Central memory CD8-positive, alpha-beta T cell (primary cell): ENCODE results near the gene TSHZ1.
A peak's percentile ranks its signal among the peaks of the same experiment; 100 is the strongest.

Source experiments
- ATAC-seq: fragments of 150-1000 bp; cut with Tn5 transposase; replicated peaks from 2 replicates; pipeline ENCODE4 v1.10.0; 2022; ENCODE audit warnings: mild to moderate bottlenecking, moderate FRiP score, moderate number of reproducible peaks; ENCODE audit not compliant: poor library complexity, severe bottlenecking; ENCODE audit errors: extremely low read depth
- DNase-seq, 2 donors: peaks; one replicate each; pipeline ENCODE4 v3.0.0; 2021; ENCODE audit warnings: low spot score in 2 of 2
- H3K27ac Mint-ChIP-seq: one replicate; pipeline ENCODE4 v1.8.0; 2022; ENCODE audit warnings: low read depth, mild to moderate bottlenecking, moderate library complexity, mixed read lengths
- H3K27me3 Mint-ChIP-seq: one replicate; pipeline ENCODE4 v1.8.0; 2022; ENCODE audit warnings: mixed read lengths
- H3K36me3 Mint-ChIP-seq: one replicate; pipeline ENCODE4 v1.8.0; 2022; ENCODE audit warnings: mild to moderate bottlenecking, moderate library complexity, mixed read lengths; ENCODE audit not compliant: insufficient read depth
- H3K4me1 Mint-ChIP-seq: one replicate; pipeline ENCODE4 v1.8.0; 2022; ENCODE audit warnings: mixed read lengths
- H3K4me3 Mint-ChIP-seq: one replicate; pipeline ENCODE4 v1.8.0; 2022; ENCODE audit warnings: mild to moderate bottlenecking, moderate library complexity, mixed read lengths
- H3K9me3 Mint-ChIP-seq: one replicate; pipeline ENCODE4 v1.8.0; 2022; ENCODE audit warnings: mixed read lengths

Gene TSHZ1

GRCh38 chr18:75214332-75214690, 3.7 kb downstream of the TSHZ1 start:
- peak overlapping the region; percentile 29 for H3K4me3 Mint-ChIP-seq

GRCh38 chr18:75214766-75215510, 4.3 kb downstream of the TSHZ1 start:
- no peaks in the 10 kb centered on the region for H3K27me3 Mint-ChIP-seq
- DNase-seq: no peak
- H3K36me3 Mint-ChIP-seq: peaks cover 18% of the 10 kb centered on the region
- no peak for ATAC-seq
- H3K27ac Mint-ChIP-seq: no peak overlapping the region
- peak overlapping the region; percentile 70 for H3K4me3 Mint-ChIP-seq
- peaks cover 70% of the 10 kb centered on the region for H3K4me1 Mint-ChIP-seq
- H3K9me3 Mint-ChIP-seq: no peaks in the 10 kb centered on the region

More at GRCh38 chr18:75214332-75214690, 3.7 kb downstream of the TSHZ1 start:
- ATAC-seq: no peak
- peaks cover 18% of the 10 kb centered on the region for H3K36me3 Mint-ChIP-seq
- H3K4me1 Mint-ChIP-seq: peaks cover 69% of the 10 kb centered on the region
- DNase-seq: no peak
- no peaks in the 10 kb centered on the region for H3K27me3 Mint-ChIP-seq
- H3K9me3 Mint-ChIP-seq: no peaks in the 10 kb centered on the region
- H3K27ac Mint-ChIP-seq: no peak overlapping the region

GRCh38 chr18:75215663-75216062, 5.1 kb downstream of the TSHZ1 start:
- Mint-ChIP-seq H3K27me3 (no peaks in the 10 kb centered on the region), H3K4me1 (peaks cover 70% of the 10 kb centered on the region), H3K27ac (no peak overlapping the region), H3K4me3 (peak overlapping the region; percentile 70), H3K9me3 (no peaks in the 10 kb centered on the region), H3K36me3 (peaks cover 13% of the 10 kb centered on the region)
- ATAC-seq (no peak), DNase-seq (no peak)

- Mint-ChIP-seq H3K27ac (peak overlapping the region; percentile 87), H3K4me1 (peaks cover 67% of the 10 kb centered on the region), H3K9me3 (no peaks in the 10 kb centered on the region), H3K36me3 (peaks cover 9% of the 10 kb centered on the region), H3K27me3 (no peaks in the 10 kb centered on the region), H3K4me3 (peak overlapping the region; percentile 70)
- ATAC-seq (peak; percentile 82), DNase-seq (no peak)
Measured at GRCh38 chr18:75216212-75216910, 5.8 kb downstream of the TSHZ1 start.

GRCh38 chr18:75216911-75217689, 6.5 kb downstream of the TSHZ1 start:
- no peaks in the 10 kb centered on the region for H3K27me3 Mint-ChIP-seq
- no peak for ATAC-seq
- peak overlapping the region; percentile 70 for H3K4me3 Mint-ChIP-seq
- no peaks in the 10 kb centered on the region for H3K9me3 Mint-ChIP-seq
- peak overlapping the region; percentile 87 for H3K27ac Mint-ChIP-seq
- peaks cover 67% of the 10 kb centered on the region for H3K4me1 Mint-ChIP-seq
- DNase-seq: no peak
- peaks cover 9% of the 10 kb centered on the region for H3K36me3 Mint-ChIP-seq

GRCh38 chr18:75218065-75218923, 7.7 kb downstream of the TSHZ1 start:
- no peak for DNase-seq
- H3K27ac Mint-ChIP-seq: peak overlapping the region; percentile 87

GRCh38 chr18:75219745-75220375, 9.3 kb downstream of the TSHZ1 start:
- no peaks in the 10 kb centered on the region for H3K9me3 Mint-ChIP-seq
- peaks cover 4% of the 10 kb centered on the region for H3K36me3 Mint-ChIP-seq
- no peak for ATAC-seq
- H3K4me3 Mint-ChIP-seq: no peak overlapping the region
- DNase-seq: no peak
- H3K27me3 Mint-ChIP-seq: no peaks in the 10 kb centered on the region
- H3K4me1 Mint-ChIP-seq: peaks cover 62% of the 10 kb centered on the region
- no peak overlapping the region for H3K27ac Mint-ChIP-seq

More at GRCh38 chr18:75218065-75218923, 7.7 kb downstream of the TSHZ1 start:
- Mint-ChIP-seq H3K4me1 (peaks cover 63% of the 10 kb centered on the region), H3K36me3 (peaks cover 6% of the 10 kb centered on the region), H3K4me3 (no peak overlapping the region), H3K27me3 (no peaks in the 10 kb centered on the region), H3K9me3 (no peaks in the 10 kb centered on the region)
- no peak for ATAC-seq

GRCh38 chr18:75220551-75221355, 10.2 kb downstream of the TSHZ1 start:
- DNase-seq: no peak
- Mint-ChIP-seq H3K9me3 (no peaks in the 10 kb centered on the region), H3K27me3 (no peaks in the 10 kb centered on the region), H3K36me3 (peaks cover 4% of the 10 kb centered on the region), H3K4me1 (peaks cover 53% of the 10 kb centered on the region), H3K4me3 (no peak overlapping the region), H3K27ac (peak overlapping the region; percentile 29)
- no peak for ATAC-seq

GRCh38 chr18:75221397-75221796, 10.8 kb downstream of the TSHZ1 start:
- Mint-ChIP-seq H3K27me3 (no peaks in the 10 kb centered on the region), H3K27ac (no peak overlapping the region), H3K4me1 (peaks cover 52% of the 10 kb centered on the region), H3K36me3 (peaks cover 3% of the 10 kb centered on the region), H3K9me3 (no peaks in the 10 kb centered on the region), H3K4me3 (no peak overlapping the region)
- ATAC-seq (no peak), DNase-seq (no peak)

- Mint-ChIP-seq H3K4me3 (peak overlapping the region; percentile 25), H3K36me3 (peaks cover 3% of the 10 kb centered on the region), H3K27ac (no peak overlapping the region), H3K9me3 (no peaks in the 10 kb centered on the region), H3K4me1 (peaks cover 52% of the 10 kb centered on the region), H3K27me3 (no peaks in the 10 kb centered on the region)
- no peak for ATAC-seq
- no peak for DNase-seq
Measured at GRCh38 chr18:75221897-75222296, 11.3 kb downstream of the TSHZ1 start.

- no peak for DNase-seq
- Mint-ChIP-seq H3K4me3 (peak overlapping the region; percentile 25), H3K4me1 (peaks cover 52% of the 10 kb centered on the region), H3K36me3 (peaks cover 2% of the 10 kb centered on the region), H3K27ac (no peak overlapping the region), H3K27me3 (no peaks in the 10 kb centered on the region), H3K9me3 (no peaks in the 10 kb centered on the region)
- ATAC-seq: no peak
Measured at GRCh38 chr18:75222407-75222806, 11.8 kb downstream of the TSHZ1 start.
